Natural killer cell (primary cell): Measurements from ENCODE around the gene NRXN2. TPM values are rescaled to one million over a fixed set of nuclear protein-coding genes. Genes with fewer than 3 reads are reported as not detected.
A peak's percentile ranks its signal among the peaks of the same experiment; 100 is the strongest.

Experiments used
- ATAC-seq, 3 donors: fragments of 150-1000 bp in 2 of 3; fragments of 200-7000 bp in 1 of 3; cut with Tn5 transposase; 1 replicate in 1 of 3; 2 replicates in 2 of 3; pipeline ENCODE4 v1.10.0; 2021; ENCODE audit warnings: mild to moderate bottlenecking in 2 of 3, moderate library complexity in 2 of 3
- DNase-seq, 2 donors: peaks; one replicate each; pipeline versions ENCODE4 v3.0.0 to v3.0.0-alpha.2; 2013 to 2021; ENCODE audit warnings: mixed read lengths in 1 of 2
- H3K27ac ChIP-seq: one replicate; pipeline ENCODE4 v1.5.1; 2013; ENCODE audit warnings: mild to moderate bottlenecking, low read length
- H3K27me3 ChIP-seq: one replicate; pipeline ENCODE4 v1.6.1; 2013; ENCODE audit warnings: low read length; ENCODE audit not compliant: control insufficient read depth, insufficient read depth
- H3K36me3 ChIP-seq: one replicate; pipeline ENCODE4 v1.6.1; 2013; ENCODE audit warnings: low read length; ENCODE audit not compliant: control insufficient read depth, insufficient read depth
- H3K4me1 ChIP-seq: one replicate; pipeline ENCODE4 v1.6.1; 2013; ENCODE audit warnings: low read length; ENCODE audit not compliant: control insufficient read depth, insufficient read depth
- H3K4me3 ChIP-seq: one replicate; pipeline ENCODE4 v1.5.1; 2013; ENCODE audit warnings: low read length
- H3K9me3 ChIP-seq: one replicate; pipeline ENCODE4 v1.6.1; 2013; ENCODE audit warnings: low read length; ENCODE audit not compliant: control insufficient read depth, insufficient read depth
- H3K27ac Mint-ChIP-seq, 2 donors: one replicate each; pipeline ENCODE4 v1.8.0; 2022; ENCODE audit warnings: mild to moderate bottlenecking in 2 of 2, mixed read lengths in 2 of 2, moderate library complexity in 1 of 2
- H3K27me3 Mint-ChIP-seq, 2 donors: one replicate each; pipeline ENCODE4 v1.8.0; 2022; ENCODE audit warnings: low read depth in 2 of 2, mixed read lengths in 2 of 2
- H3K36me3 Mint-ChIP-seq: one replicate; pipeline ENCODE4 v1.8.0; 2022; ENCODE audit warnings: mixed read lengths
- H3K4me1 Mint-ChIP-seq, 2 donors: one replicate each; pipeline ENCODE4 v1.8.0; 2022; ENCODE audit warnings: mixed read lengths in 2 of 2
- H3K4me3 Mint-ChIP-seq: one replicate; pipeline ENCODE4 v1.8.0; 2022; ENCODE audit warnings: mild to moderate bottlenecking, moderate library complexity, mixed read lengths
- H3K9me3 Mint-ChIP-seq, 2 donors: one replicate each; pipeline ENCODE4 v1.8.0; 2022; ENCODE audit warnings: mixed read lengths in 2 of 2
- WGBS: methylation state at CpG from one replicate; pipeline ENCODE4 v1.1.7; 2013; ENCODE audit warnings: missing lambda C conversion rate; ENCODE audit not compliant: insufficient coverage; 5-methylcytosine and 5-hydroxymethylcytosine counted together
- intact Hi-C: fragments of 100-400 bp; cut with micrococcal nuclease; formaldehyde crosslinking; loops from one replicate; pipeline ENCODE4 v1.14.2; 2022
- total RNA-seq, 4 donors: library from RNA; stranded (reverse); fragments of 120-200 nt in 1 of 4; gene quantifications; one replicate each; pipeline versions ENCODE4 v1.2.3 to v1.2.4, GENCODE V29; 2013 to 2022
- TF ChIP-seq, protein P1 (sequence below): fragments of 200-600 bp; IDR thresholded peaks from one replicate; pipeline ENCODE4 v1.8.0; 2022; ENCODE audit warnings: antibody characterized with exemption

NRXN2 gene
- total RNA-seq, 3 donors from 2014 or later (not counting 1 experiment from before 2014, with no cell fraction given) = 2.9 to 9.6 (median 7.7) TPM

DNA sequence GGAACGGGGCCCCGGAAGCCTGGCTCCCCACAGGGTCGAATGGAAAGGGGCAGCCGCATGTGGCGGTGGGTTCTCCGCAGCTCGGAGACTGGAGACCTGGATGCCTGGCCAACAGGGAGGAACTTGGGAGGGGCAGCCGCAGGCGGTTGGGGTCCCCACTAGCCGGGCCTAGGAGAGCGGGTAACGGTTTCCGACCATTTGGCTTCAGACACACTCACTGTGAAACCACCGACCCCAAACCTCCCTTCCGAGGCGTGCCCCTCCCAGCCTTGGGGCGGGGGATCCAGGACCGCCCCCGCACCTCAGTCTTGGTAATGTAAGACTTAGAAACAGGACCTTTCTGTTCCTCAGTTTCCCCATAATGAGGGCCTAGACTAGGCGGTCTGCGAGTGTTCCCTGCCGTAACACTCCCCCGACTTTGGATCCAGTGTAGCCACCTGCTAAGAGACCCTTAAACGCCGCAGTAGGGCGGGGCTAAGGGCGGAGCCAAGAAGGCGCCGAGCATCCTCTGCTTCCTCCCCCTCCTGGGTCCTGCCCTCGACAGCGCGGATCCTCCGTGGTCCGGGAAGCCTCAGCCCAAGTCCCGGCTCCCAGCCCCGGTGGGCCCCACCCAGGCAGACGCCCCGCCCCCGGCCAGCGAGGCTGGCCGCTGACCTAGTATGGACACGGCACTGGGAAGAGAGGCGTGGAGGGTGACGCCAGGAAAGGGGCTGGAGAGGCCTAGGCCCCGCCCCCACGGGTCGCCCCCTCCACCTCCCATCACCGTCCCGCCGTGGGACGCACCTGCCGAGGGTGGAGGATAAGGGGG lies 22.7 kb upstream of the NRXN2 start:
- peak overlapping the region; percentile 63 for H3K4me3 ChIP-seq
- no peaks in the 10 kb centered on the region for H3K27me3 Mint-ChIP-seq
- peaks cover 50% of the 10 kb centered on the region for H3K4me1 ChIP-seq
- H3K9me3 ChIP-seq = no peaks in the 10 kb centered on the region
- no peaks in the 10 kb centered on the region for H3K36me3 Mint-ChIP-seq
- intact Hi-C loops = no loop called here
- H3K4me1 Mint-ChIP-seq = peaks cover 35 to 63% of the 10 kb centered on the region in 2 donors
- under 1% methylated on average over 44 of the region's 52 CpGs for WGBS
- DNase-seq (peak; percentile 83 to 91), ATAC-seq (peak; percentile 49 to 65 (median 58))
- H3K9me3 Mint-ChIP-seq = no peaks in the 10 kb centered on the region
- peak overlapping the region; percentile 95 for H3K27ac Mint-ChIP-seq
- TF ChIP-seq, protein P1, sequence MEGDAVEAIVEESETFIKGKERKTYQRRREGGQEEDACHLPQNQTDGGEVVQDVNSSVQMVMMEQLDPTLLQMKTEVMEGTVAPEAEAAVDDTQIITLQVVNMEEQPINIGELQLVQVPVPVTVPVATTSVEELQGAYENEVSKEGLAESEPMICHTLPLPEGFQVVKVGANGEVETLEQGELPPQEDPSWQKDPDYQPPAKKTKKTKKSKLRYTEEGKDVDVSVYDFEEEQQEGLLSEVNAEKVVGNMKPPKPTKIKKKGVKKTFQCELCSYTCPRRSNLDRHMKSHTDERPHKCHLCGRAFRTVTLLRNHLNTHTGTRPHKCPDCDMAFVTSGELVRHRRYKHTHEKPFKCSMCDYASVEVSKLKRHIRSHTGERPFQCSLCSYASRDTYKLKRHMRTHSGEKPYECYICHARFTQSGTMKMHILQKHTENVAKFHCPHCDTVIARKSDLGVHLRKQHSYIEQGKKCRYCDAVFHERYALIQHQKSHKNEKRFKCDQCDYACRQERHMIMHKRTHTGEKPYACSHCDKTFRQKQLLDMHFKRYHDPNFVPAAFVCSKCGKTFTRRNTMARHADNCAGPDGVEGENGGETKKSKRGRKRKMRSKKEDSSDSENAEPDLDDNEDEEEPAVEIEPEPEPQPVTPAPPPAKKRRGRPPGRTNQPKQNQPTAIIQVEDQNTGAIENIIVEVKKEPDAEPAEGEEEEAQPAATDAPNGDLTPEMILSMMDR = no peak
- peak overlapping the region; percentile 85 for H3K27ac ChIP-seq
- no peaks in the 10 kb centered on the region for H3K27me3 ChIP-seq
- H3K36me3 ChIP-seq = peaks cover 9% of the 10 kb centered on the region
- peak overlapping the region; percentile 98 for H3K4me3 Mint-ChIP-seq

DNA sequence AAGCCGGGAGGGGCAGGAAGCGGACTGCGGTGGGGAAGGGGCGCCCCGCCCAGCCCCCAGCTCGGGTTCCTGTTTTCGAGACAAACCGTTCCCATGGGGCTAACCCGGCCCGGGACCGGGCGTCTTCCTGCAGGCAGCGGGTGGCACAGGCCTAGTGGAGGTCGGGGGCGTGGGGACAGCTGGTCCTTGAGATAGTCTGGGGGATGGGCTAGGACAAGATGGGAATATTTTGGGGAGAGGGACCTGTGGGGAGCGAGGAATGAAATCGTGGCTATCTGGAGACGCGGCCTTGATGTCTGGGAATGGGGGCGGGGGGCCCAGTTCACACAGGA lies 22.2 kb upstream of the NRXN2 start:
- H3K36me3 Mint-ChIP-seq = no peaks in the 10 kb centered on the region
- peaks cover 14% of the 10 kb centered on the region for H3K36me3 ChIP-seq
- TF ChIP-seq, protein P1 = no peak
- H3K27ac ChIP-seq = peak overlapping the region; percentile 85
- peak overlapping the region; percentile 63 for H3K4me3 ChIP-seq
- H3K4me1 ChIP-seq = peaks cover 49% of the 10 kb centered on the region
- peak overlapping the region; percentile 98 for H3K4me3 Mint-ChIP-seq
- no peaks in the 10 kb centered on the region for H3K27me3 Mint-ChIP-seq
- intact Hi-C loops = no loop called here
- H3K27ac Mint-ChIP-seq = peak overlapping the region; percentile 95
- DNase-seq (peak; percentile 68 to 90), ATAC-seq (peak; percentile 5 to 40 (median 15))
- no peaks in the 10 kb centered on the region for H3K9me3 ChIP-seq
- 0% methylated on average over 20 of the region's 20 CpGs for WGBS
- peaks cover 34 to 64% of the 10 kb centered on the region in 2 donors for H3K4me1 Mint-ChIP-seq
- H3K9me3 Mint-ChIP-seq = no peaks in the 10 kb centered on the region
- no peaks in the 10 kb centered on the region for H3K27me3 ChIP-seq

GRCh38 chr11:64744544-64745188 lies 21.7 kb upstream of the NRXN2 start:
- peak; percentile 1 to 3 (median 2) for ATAC-seq
- Mint-ChIP-seq H3K4me3 (peak overlapping the region; percentile 99), H3K4me1 (peaks cover 33 to 68% of the 10 kb centered on the region in 2 donors), H3K36me3 (no peaks in the 10 kb centered on the region), H3K27me3 (no peaks in the 10 kb centered on the region), H3K27ac (peak overlapping the region; percentile 98), H3K9me3 (no peaks in the 10 kb centered on the region)
- intact Hi-C loops = loop anchor here (5.0 kb wide), 1 partner anchor 68 kb away; the partner anchor contains the start of gene MEN1
- H3K9me3 ChIP-seq = no peaks in the 10 kb centered on the region
- H3K4me3 ChIP-seq = peak overlapping the region; percentile 63
- TF ChIP-seq, protein P1 = no peak
- peak overlapping the region; percentile 85 for H3K27ac ChIP-seq
- H3K36me3 ChIP-seq = peaks cover 19% of the 10 kb centered on the region
- WGBS = under 1% methylated on average over 81 of the region's 89 CpGs
- H3K4me1 ChIP-seq = peaks cover 48% of the 10 kb centered on the region
- no peaks in the 10 kb centered on the region for H3K27me3 ChIP-seq
- no peak for DNase-seq
